ENCODE measurements around the gene FADS1. TPM values are rescaled to one million over a fixed set of nuclear protein-coding genes. Genes with fewer than 3 reads are reported as not detected.

FADS1 gene
- total RNA-seq, 1 experiment from 2014 or later = 150 TPM

GRCh38 chr11:61764606-61765260, 52.1 kb downstream of the FADS1 start:
- Histone ChIP-seq H3K4me3 (no peak overlapping the region), H3K4me2 (no peak overlapping the region), H4K20me1 (ENCODE audit: insufficient read depth) (no peaks in the 10 kb centered on the region), H3F3A (ENCODE audit: insufficient read depth, low read depth) (peaks cover 4% of the 10 kb centered on the region; the same call in 1 of the 2 replicates), H3K4me1 (replicated peaks; ENCODE audit: insufficient read depth) (no peaks in the 10 kb centered on the region), H3K79me2 (ENCODE audit: low read depth) (no peaks in the 10 kb centered on the region), H2AFZ (no peak overlapping the region), H3K27me3 (ENCODE audit: insufficient read depth, low read depth) (no peaks in the 10 kb centered on the region), H3K36me3 (ENCODE audit: low read depth) (no peaks in the 10 kb centered on the region), H3K9me3 (ENCODE audit: insufficient read depth, low read depth) (no peaks in the 10 kb centered on the region), H3K9me2 (ENCODE audit: insufficient read depth) (no peaks in the 10 kb centered on the region), H3K27ac (no peak overlapping the region)
- POLR2A ChIA-PET (ENCODE audit: unreplicated experiment) = no interaction called here
- no peak for DNase-seq
- CTCF ChIA-PET = interaction anchor here (0.6 kb wide), 1 partner anchor 14 kb away, joined by 3 read pairs; no protein-coding TSS in a partner anchor
- TF ChIP-seq, protein P1, sequence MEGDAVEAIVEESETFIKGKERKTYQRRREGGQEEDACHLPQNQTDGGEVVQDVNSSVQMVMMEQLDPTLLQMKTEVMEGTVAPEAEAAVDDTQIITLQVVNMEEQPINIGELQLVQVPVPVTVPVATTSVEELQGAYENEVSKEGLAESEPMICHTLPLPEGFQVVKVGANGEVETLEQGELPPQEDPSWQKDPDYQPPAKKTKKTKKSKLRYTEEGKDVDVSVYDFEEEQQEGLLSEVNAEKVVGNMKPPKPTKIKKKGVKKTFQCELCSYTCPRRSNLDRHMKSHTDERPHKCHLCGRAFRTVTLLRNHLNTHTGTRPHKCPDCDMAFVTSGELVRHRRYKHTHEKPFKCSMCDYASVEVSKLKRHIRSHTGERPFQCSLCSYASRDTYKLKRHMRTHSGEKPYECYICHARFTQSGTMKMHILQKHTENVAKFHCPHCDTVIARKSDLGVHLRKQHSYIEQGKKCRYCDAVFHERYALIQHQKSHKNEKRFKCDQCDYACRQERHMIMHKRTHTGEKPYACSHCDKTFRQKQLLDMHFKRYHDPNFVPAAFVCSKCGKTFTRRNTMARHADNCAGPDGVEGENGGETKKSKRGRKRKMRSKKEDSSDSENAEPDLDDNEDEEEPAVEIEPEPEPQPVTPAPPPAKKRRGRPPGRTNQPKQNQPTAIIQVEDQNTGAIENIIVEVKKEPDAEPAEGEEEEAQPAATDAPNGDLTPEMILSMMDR (conservative IDR thresholded peaks at IDR 0.05) = no peak
- no peak for TF ChIP-seq EZH2 (IDR thresholded peaks at IDR 0.05; ENCODE audit: low read depth)
- intact Hi-C loops (cut with micrococcal nuclease; ENCODE audit: unreplicated experiment) = no loop called here
- BruUV-seq (replicated peaks) = no TSS peak

DNA sequence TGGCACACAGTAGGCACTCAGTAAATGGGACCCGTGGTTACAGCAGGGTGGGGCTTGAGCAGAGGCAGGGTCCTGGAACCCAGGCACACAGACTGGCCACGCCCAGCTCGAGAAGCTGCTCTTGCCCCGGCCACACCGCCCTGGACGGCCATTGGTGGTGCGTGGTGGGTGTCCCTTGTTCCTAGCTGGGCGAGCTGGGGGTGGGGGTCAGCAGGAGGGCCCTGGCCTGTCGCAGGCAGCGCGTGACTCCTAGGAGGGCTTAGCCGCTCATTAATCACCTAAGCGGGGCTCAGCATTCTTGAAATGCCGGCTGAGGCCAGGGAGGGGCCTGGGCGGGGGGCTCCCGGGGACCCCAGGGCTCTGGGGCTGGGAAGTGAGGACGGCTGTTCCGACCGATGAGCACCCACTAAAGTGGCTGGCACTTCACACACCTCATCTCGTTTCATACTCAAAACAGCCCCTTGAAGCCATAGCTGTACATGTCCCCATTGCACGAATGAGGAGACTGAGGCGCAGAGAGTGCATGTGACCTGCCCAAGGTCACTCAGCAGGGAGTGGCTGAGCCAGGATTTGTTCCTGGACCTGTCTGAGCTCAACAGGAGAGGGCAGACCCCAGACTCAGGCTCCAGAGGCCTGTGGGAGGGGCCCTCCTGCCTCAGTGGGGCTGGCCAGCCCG, 52.7 kb downstream of the FADS1 start:
- BruUV-seq (replicated peaks) = no TSS peak
- Histone ChIP-seq H3K4me3 (no peak overlapping the region), H3K79me2 (ENCODE audit: low read depth) (no peaks in the 10 kb centered on the region), H3K27ac (no peak overlapping the region), H3K4me2 (no peak overlapping the region), H3K9me3 (ENCODE audit: insufficient read depth, low read depth) (no peaks in the 10 kb centered on the region), H2AFZ (no peak overlapping the region), H4K20me1 (ENCODE audit: insufficient read depth) (no peaks in the 10 kb centered on the region), H3F3A (ENCODE audit: insufficient read depth, low read depth) (peaks cover 4% of the 10 kb centered on the region; the same call in 1 of the 2 replicates), H3K36me3 (ENCODE audit: low read depth) (no peaks in the 10 kb centered on the region), H3K27me3 (ENCODE audit: insufficient read depth, low read depth) (no peaks in the 10 kb centered on the region), H3K9me2 (ENCODE audit: insufficient read depth) (no peaks in the 10 kb centered on the region), H3K4me1 (replicated peaks; ENCODE audit: insufficient read depth) (no peaks in the 10 kb centered on the region)
- DNase-seq = no peak
- ChIA-PET CTCF (interaction anchor here (0.6 kb wide), 1 partner anchor 15 kb away, joined by 3 read pairs; no protein-coding TSS in a partner anchor), POLR2A (ENCODE audit: unreplicated experiment) (no interaction called here)
- intact Hi-C loops (cut with micrococcal nuclease; ENCODE audit: unreplicated experiment) = no loop called here
- TF ChIP-seq, protein P1 (conservative IDR thresholded peaks at IDR 0.05) = no peak
- TF ChIP-seq EZH2 (IDR thresholded peaks at IDR 0.05; ENCODE audit: low read depth) = no peak

DNA sequence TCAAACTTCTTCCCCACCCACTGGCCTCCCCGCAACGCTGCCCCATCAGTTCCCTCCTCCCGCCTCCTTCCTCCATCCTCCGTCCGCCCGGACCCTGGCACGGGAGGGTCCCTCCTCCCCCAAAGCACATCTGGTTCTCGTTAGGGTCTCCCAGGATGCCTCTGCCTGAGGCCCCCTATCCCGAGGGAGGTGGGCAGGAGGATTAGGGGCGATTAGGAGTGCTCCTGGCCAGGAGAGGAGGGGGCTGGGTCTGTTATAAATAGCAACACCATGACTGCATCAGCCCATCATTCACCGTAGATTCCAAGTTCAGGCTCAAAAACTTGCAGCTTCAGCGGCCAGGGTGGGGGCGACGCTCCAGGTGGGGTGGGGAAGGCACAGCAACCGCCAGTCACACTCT, 54.0 kb downstream of the FADS1 start:
- no peaks in the 10 kb centered on the region for H3K9me3 ChIP-seq (ENCODE audit: insufficient read depth, low read depth)
- ChIA-PET POLR2A (ENCODE audit: unreplicated experiment) (no interaction called here), CTCF (no interaction called here)
- H3K27ac ChIP-seq = no peak overlapping the region
- H3K36me3 ChIP-seq (ENCODE audit: low read depth) = no peaks in the 10 kb centered on the region
- no peaks in the 10 kb centered on the region for H4K20me1 ChIP-seq (ENCODE audit: insufficient read depth)
- no peaks in the 10 kb centered on the region for H3K4me1 ChIP-seq (replicated peaks; ENCODE audit: insufficient read depth)
- no peak overlapping the region for H2AFZ ChIP-seq
- TF ChIP-seq EZH2 (IDR thresholded peaks at IDR 0.05; ENCODE audit: low read depth) = no peak
- TF ChIP-seq, protein P1 (conservative IDR thresholded peaks at IDR 0.05) = no peak
- H3F3A ChIP-seq (ENCODE audit: insufficient read depth, low read depth) = no peaks in the 10 kb centered on the region; the same call in 1 of the 2 replicates
- no peaks in the 10 kb centered on the region for H3K9me2 ChIP-seq (ENCODE audit: insufficient read depth)
- no peak overlapping the region for H3K4me3 ChIP-seq
- H3K4me2 ChIP-seq = no peak overlapping the region
- no peaks in the 10 kb centered on the region for H3K79me2 ChIP-seq (ENCODE audit: low read depth)
- no TSS peak for BruUV-seq (replicated peaks)
- H3K27me3 ChIP-seq (ENCODE audit: insufficient read depth, low read depth) = no peaks in the 10 kb centered on the region
- DNase-seq = no peak
- intact Hi-C loops (cut with micrococcal nuclease; ENCODE audit: unreplicated experiment) = no loop called here

All from PC-9 (cell line).